Stimulated activated CD4-positive, alpha-beta T cell treated with anti-CD3 and anti-CD28 coated beads, Interleukin-4, amount 100 ng/mL, for 1 hour (primary cell): Measurements from ENCODE around the gene RANBP1.
"Not testable (repeated sequence)": the region's sequence is repeated elsewhere in the genome, so short reads cannot be mapped to it uniquely, and the experiment has no call there.

Experiments used
- DNase-seq: peaks from one replicate; pipeline ENCODE4 v3.0.0-alpha.2; 2020

The RANBP1 gene

GRCh38 chr22:20155330-20156041, 39.6 kb downstream of the RANBP1 start:
- DNase-seq = no peak

- no peak for DNase-seq
Observed at GRCh38 chr22:20156042-20156389, 40.1 kb downstream of the RANBP1 start.

- peak; percentile 91 for DNase-seq
Observed at GRCh38 chr22:20156611-20157429, 40.9 kb downstream of the RANBP1 start.

GRCh38 chr22:20157430-20158183, 41.7 kb downstream of the RANBP1 start:
- DNase-seq = no peak

- no peak for DNase-seq
Observed at GRCh38 chr22:20158391-20159036, 42.6 kb downstream of the RANBP1 start.

GRCh38 chr22:20159076-20159475, 43.2 kb downstream of the RANBP1 start:
- DNase-seq = no peak

- DNase-seq = not testable (repeated sequence)
Observed at GRCh38 chr22:20159531-20159930, 43.6 kb downstream of the RANBP1 start.

GRCh38 chr22:20160041-20160440, 44.1 kb downstream of the RANBP1 start:
- no peak for DNase-seq

GRCh38 chr22:20164863-20165262, 49.0 kb downstream of the RANBP1 start:
- DNase-seq = no peak

GRCh38 chr22:20165421-20165820, 49.5 kb downstream of the RANBP1 start:
- DNase-seq = no peak

- no peak for DNase-seq
Observed at GRCh38 chr22:20165913-20166312, 50.0 kb downstream of the RANBP1 start.

GRCh38 chr22:20166703-20167102, 50.8 kb downstream of the RANBP1 start:
- DNase-seq = no peak

- DNase-seq = no peak
Observed at GRCh38 chr22:20167643-20168322, 51.9 kb downstream of the RANBP1 start.

- no peak for DNase-seq
Observed at GRCh38 chr22:20169253-20169822, 53.4 kb downstream of the RANBP1 start.

- DNase-seq = no peak
Observed at GRCh38 chr22:20170170-20170569, 54.3 kb downstream of the RANBP1 start.

GRCh38 chr22:20171288-20172140, 55.6 kb downstream of the RANBP1 start:
- DNase-seq = no peak

- DNase-seq = no peak
Observed at GRCh38 chr22:20172141-20172613, 56.3 kb downstream of the RANBP1 start.

- no peak for DNase-seq
Observed at GRCh38 chr22:20173246-20173645, 57.3 kb downstream of the RANBP1 start.

GRCh38 chr22:20173772-20174171, 57.9 kb downstream of the RANBP1 start:
- DNase-seq = no peak

GRCh38 chr22:20174785-20175596, 59.1 kb downstream of the RANBP1 start:
- DNase-seq = no peak
